HG03196 (cell line): ENCODE data around the gene MFSD6L.

Source experiments
- ATAC-seq: cut with Tn5 transposase; IDR thresholded peaks from one replicate; pipeline ENCODE4 v1.9.1; 2021; ENCODE audit not compliant: unreplicated experiment

The MFSD6L gene, protein sequence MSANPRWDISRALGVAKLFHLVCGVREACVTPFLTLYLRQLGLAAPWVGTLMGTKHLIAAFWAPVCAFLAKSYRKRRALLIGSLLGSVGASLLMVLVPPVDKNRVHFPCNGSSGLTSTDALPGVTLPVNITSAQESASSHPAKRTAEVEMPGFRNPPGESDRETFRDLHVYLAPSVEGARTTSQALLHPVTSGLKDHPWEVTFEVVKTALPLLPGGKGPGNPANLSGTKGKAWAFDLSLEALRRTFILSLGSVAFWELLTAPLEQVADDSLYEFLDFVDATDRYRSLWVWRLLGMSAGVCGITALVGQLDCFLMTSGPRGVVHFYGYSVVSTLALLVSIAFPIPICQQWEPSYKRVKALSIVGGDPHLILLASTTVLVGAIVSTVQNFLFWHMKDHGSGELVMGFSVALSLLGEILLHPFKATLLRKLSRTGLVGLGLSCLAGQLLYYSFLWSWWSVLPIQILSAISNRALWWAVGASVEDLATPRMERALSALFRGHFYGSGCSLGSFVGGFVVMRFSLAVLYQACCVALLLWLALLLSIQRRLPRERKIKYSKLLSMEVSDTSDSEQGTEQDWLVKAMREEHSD

DNA sequence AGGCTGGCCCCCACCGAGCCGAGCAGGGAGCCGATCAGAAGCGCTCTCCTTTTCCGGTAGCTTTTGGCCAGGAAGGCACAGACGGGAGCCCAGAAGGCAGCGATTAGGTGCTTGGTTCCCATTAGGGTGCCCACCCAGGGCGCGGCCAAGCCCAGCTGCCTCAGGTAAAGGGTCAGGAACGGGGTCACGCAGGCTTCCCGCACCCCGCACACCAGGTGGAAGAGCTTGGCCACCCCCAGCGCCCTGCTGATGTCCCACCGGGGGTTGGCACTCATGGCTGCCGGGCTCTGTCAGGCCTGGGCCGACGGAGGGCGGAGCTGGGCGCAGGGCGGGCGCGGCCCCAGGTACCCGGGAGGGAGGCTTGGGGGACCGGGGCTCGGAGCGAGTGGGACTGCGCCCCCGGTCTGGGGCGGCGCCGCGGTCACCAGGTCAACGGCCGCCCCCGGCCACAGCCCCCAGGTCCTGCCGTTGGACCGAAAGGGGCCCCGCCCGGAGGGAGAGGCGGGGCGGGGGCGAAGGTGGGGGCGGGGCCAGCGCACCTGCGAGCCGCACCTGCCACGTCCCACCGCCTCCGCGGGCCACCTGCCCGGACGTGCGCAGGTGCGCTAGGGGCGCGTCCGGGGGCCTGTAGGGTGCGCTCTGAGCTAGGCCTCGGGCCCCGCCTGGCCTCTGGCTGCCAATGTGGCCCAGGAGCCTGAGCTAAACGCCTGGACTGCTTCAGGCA, at the start of gene MFSD6L:
TSS of gene MFSD6L (minus strand) at position 520 of the 724 bp plus-strand sequence. CDS start at position 275, 245 bp downstream.
- ATAC-seq, result no peak

- no peak for ATAC-seq
Observed at GRCh38 chr17:8847891-8848290, 48.7 kb upstream of the MFSD6L start.

DNA sequence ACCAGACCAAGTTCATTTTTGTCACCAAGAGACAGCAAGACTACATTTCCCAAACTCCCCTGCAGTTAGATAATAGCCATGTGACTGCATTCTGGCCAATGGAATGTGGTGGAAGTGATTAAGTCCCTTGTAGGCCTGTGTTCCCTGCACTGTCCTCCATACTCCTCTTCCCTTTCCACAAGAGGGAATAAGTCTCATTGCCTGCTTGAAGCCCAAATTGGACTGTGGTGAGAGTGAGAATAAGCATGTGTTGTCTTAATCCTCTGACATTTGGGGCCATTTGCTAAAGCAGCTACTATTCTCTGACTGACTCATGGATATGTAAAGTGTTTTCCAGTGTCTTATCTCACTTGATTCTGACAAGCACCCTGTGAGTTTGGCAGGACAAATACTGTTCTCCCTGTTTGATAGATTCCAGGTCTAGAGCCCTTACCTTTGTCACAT, 47.6 kb upstream of the MFSD6L start:
- ATAC-seq, result no peak

DNA sequence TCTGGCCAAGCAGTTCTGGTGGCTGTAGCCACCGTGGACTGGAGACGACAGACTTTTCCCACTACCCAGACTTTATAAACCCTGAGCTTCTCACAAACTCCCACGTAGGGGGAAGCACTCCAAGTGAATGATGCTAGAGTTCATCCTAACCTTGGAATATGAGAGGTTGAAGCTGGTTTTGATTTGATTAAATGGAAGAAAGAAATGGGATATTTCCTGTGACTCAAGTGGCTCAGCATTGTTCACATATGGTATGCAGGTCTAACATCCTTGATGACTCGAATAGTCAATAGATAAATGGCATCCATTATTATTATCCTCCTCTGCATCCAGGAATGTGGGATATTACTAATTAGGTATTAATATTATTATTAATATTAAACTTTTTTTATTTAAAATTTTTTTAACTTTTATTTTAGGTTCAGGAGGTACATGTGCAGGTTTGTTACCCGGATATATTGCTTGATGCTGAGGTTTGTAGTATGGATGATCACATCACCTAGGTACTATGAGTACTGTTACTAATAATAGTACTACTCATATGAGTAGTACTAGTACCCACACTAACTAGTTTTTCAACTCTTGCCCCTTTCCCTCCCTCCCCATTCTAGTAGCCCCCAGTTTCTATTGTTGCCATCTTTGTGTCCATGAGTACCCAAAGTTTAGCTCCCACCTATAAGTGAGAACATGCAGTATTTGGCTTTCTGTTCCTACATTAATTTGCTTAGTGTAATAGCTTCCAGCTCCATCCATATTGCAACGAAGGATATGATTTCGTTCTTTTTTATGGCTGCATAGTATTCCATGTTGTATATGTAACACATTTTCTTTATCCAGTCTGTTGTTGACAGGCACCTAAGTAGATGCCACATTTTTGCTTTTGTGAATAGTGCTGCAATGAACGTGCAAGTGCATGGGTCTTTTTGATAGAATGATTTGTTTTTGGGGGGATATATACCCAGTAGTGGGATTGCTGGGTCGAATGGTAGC, 45.4 kb upstream of the MFSD6L start:
- no peak for ATAC-seq

- ATAC-seq, result no peak
Observed at GRCh38 chr17:8843344-8843743, 44.2 kb upstream of the MFSD6L start.

DNA sequence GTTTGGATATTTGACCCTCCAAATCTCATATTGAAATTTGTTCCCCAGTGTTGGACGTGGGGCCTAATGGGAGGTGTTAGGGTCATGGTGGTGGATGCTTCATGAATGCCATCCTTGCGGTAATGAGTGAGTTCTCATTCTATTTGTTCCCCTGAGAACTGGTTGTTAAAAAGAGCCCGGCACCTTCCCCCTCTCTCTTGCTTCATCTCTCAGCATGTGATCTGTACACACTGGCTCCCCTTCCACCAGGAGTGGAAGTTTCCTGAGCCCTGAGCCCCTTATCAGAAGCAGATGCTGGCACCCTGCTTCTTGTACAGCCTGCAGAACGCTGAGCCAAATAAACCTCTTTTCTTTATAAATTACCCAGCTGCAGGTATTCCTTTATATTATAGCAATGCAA, 42.7 kb upstream of the MFSD6L start:
- ATAC-seq, result no peak

DNA sequence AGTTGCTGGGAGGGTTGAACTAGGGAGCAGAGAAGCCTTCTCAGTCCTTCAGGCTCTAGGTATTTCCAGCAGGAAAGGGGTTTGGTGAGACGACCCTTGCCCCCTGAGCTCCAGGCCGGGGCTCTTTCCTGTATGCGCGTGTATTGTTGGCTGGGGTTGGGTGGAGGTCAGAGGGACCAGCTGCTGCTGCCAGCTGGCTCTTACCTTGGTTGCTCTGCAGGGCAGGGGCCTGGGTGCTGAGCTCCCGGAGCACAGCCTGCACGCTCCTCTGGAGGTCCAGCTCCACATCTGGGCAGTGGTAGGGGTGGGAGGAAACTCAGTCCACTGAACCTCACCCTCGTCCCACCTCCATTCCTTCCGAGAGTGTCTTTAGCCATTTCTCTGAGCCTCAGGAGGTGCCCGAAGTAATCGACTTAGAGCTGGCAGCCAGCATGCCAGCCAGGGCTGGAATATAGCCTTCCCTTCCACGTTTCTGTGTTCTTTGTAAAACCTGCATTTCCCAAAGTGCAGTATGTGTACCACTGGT, 40.3 kb upstream of the MFSD6L start:
- ATAC-seq, result no peak

GRCh38 chr17:8838551-8839095, 39.5 kb upstream of the MFSD6L start:
- ATAC-seq, result no peak

GRCh38 chr17:8837563-8838075, 38.5 kb upstream of the MFSD6L start:
- no peak for ATAC-seq

- no peak for ATAC-seq
Observed at GRCh38 chr17:8836821-8837562, 37.8 kb upstream of the MFSD6L start.

DNA sequence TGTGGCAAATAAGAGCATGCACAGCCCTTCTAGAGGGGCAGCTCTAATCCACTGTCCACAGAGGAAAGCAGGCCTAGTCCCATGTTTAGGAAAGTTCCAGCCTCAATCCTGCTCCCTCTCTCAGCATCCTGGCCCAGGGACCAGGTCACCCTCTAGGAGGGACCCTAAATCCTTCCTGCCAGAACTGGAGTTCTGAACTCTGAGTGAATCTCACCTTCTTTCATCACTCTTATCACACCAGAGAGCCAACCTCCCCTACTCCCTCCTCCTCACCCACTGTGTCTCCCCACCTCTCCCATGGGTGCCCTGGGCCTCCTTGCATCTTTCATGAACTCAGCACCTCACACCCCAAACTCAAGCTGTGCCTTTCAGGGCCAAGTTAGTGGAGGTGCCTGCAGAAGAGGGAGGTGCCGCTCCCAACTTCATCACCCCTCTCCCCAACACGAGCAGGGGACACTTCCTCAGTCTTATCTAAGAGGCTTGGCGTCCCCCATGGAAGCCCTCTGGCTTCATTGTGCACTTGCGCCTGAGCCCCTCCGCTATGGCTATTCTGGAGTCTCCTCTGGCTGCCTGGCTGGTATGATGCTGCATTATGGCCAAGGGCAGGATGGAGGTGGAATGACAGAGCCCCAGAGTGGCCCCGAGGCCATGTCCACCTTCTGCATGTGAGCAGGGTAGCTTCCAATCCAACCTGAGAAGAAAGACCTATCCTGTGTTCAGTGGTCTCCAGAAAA, 36.6 kb upstream of the MFSD6L start:
- ATAC-seq, result no peak

- ATAC-seq, result no peak
Observed at GRCh38 chr17:8835106-8835505, 35.9 kb upstream of the MFSD6L start.

GRCh38 chr17:8832711-8833352, 33.7 kb upstream of the MFSD6L start:
- ATAC-seq, result no peak

GRCh38 chr17:8831234-8831849, 32.2 kb upstream of the MFSD6L start:
- ATAC-seq, result no peak

DNA sequence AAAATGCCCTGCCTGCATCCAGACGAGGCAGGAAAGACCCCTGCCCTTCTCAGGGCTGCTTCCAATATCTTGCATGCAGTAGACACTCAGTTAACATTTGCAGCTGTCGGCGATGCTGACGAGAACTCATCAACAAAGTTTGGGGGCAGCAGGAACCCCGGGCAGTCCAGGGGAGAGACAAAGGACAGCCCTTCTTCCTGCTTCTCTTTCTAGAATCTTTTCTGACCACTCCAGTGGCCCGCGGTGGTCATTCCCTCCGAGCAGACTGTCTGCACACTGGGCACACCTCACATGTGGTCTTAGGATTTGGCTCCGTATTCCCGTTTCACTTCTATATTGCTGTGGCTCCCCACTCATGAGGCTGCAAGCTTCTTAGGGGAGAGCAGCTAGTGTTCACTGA, 31.0 kb upstream of the MFSD6L start:
- no peak for ATAC-seq

- ATAC-seq, result no peak
Observed at GRCh38 chr17:8829036-8829941, 30.1 kb upstream of the MFSD6L start.

DNA sequence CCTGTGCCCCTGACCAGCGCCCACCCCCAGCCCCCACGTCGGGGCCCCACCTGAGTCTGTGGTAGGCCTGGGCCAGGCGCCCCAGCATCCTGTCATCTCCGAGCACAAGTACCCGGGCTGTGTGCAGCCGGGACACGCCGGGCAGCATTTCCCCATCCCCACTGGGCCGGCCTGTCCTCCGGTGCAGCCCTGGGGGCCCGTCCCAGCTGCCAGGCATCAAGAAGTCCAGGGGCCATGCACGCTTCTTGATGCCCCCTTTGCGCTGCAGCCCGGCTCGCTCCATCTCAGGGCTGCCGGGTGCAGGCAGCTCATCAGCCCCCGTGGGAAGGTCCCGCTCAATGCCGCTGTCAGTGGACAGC, 29.3 kb upstream of the MFSD6L start:
- no peak for ATAC-seq
